ENCODE data around the gene ZNF396. TPM values are rescaled to one million over a fixed set of nuclear protein-coding genes. Genes with fewer than 3 reads are reported as not detected.

The ZNF396 gene
- total RNA-seq, 1 donor from 2014 or later: 1.4 TPM

DNA sequence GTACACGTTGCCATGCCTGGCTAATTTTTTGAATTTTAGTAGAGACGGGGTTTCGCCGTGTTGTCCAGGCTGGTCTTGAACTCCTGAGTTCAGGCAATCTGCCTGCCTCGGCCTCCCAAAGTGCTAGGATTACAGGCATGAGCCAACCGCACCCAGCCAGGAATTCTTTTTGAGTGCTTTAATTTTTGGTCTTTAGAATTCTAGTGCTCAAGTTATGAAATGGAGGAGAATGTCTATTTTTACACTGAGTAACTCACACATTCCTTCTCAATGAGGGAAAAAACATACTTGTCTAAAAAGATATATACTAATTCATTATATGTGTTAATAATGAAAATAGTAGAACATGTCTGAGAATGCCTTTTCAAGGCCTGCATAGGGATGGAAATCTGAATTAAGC is 8.5 kb downstream of the ZNF396 start:
- Mint-ChIP-seq H3K4me1 (ENCODE audit: low read depth, unreplicated experiment) (no peaks in the 10 kb centered on the region), H3K4me3 (ENCODE audit: unreplicated experiment) (no peak overlapping the region), H3K36me3 (ENCODE audit: low read depth, unreplicated experiment) (no peaks in the 10 kb centered on the region), H3K27me3 (ENCODE audit: low read depth, unreplicated experiment) (no peaks in the 10 kb centered on the region), H3K27ac (ENCODE audit: unreplicated experiment) (no peak overlapping the region), H3K9me3 (ENCODE audit: unreplicated experiment) (peaks cover 2% of the 10 kb centered on the region)
- no peak for TF ChIP-seq EZH2 (IDR thresholded peaks at IDR 0.05; ENCODE audit: insufficient read depth, low read length)
- TF ChIP-seq, protein P1, sequence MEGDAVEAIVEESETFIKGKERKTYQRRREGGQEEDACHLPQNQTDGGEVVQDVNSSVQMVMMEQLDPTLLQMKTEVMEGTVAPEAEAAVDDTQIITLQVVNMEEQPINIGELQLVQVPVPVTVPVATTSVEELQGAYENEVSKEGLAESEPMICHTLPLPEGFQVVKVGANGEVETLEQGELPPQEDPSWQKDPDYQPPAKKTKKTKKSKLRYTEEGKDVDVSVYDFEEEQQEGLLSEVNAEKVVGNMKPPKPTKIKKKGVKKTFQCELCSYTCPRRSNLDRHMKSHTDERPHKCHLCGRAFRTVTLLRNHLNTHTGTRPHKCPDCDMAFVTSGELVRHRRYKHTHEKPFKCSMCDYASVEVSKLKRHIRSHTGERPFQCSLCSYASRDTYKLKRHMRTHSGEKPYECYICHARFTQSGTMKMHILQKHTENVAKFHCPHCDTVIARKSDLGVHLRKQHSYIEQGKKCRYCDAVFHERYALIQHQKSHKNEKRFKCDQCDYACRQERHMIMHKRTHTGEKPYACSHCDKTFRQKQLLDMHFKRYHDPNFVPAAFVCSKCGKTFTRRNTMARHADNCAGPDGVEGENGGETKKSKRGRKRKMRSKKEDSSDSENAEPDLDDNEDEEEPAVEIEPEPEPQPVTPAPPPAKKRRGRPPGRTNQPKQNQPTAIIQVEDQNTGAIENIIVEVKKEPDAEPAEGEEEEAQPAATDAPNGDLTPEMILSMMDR (IDR thresholded peaks at IDR 0.05; ENCODE audit: insufficient read depth, low read depth, low read length): no peak
- Histone ChIP-seq H3K79me2 (ENCODE audit: insufficient read depth, low read length) (no peaks in the 10 kb centered on the region), H3K27me3 (ENCODE audit: insufficient read depth, low read length) (peaks cover 2% of the 10 kb centered on the region), H3K4me1 (ENCODE audit: insufficient read depth, low read length) (no peaks in the 10 kb centered on the region), H4K20me1 (ENCODE audit: insufficient read depth, low read length) (no peaks in the 10 kb centered on the region), H3K4me3 (ENCODE audit: insufficient read depth, low read depth, low read length) (no peak overlapping the region), H3K9ac (ENCODE audit: low read length) (no peak overlapping the region), H3K27ac (ENCODE audit: low read depth, low read length) (no peak overlapping the region), H3K4me2 (ENCODE audit: low read length) (no peak overlapping the region), H2AFZ (ENCODE audit: low read depth, low read length) (no peak overlapping the region), H3K36me3 (ENCODE audit: insufficient read depth, low read length) (no peaks in the 10 kb centered on the region), H3K9me3 (ENCODE audit: insufficient read depth, low read depth, low read length) (peaks cover 4% of the 10 kb centered on the region)
- FAIRE-seq (no peak), DNase-seq (ENCODE audit: low read depth) (no peak)

DNA sequence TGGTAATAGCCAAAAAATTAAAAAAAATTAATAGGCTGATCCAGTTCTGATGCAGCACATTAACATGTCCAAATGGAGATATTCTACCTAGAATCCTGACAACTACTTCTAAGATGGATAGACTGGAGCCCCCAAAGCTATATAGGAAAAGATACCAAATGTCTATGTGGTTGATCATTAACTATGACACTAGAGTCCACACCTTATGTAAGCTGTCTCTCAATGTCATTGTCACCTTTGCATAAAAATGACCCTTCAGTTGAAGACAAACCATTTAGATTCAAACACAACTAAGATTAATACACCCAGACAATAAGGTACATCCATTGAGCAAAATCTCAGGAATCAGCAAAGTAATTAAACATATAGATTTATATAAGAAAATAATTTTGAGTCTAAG is 14.6 kb downstream of the ZNF396 start:
- Histone ChIP-seq H3K4me3 (ENCODE audit: insufficient read depth, low read depth, low read length) (no peak overlapping the region), H2AFZ (ENCODE audit: low read depth, low read length) (no peak overlapping the region), H3K27me3 (ENCODE audit: insufficient read depth, low read length) (no peaks in the 10 kb centered on the region), H3K4me2 (ENCODE audit: low read length) (no peak overlapping the region), H3K9ac (ENCODE audit: low read length) (no peak overlapping the region), H3K36me3 (ENCODE audit: insufficient read depth, low read length) (no peaks in the 10 kb centered on the region), H3K4me1 (ENCODE audit: insufficient read depth, low read length) (no peaks in the 10 kb centered on the region), H3K27ac (ENCODE audit: low read depth, low read length) (no peak overlapping the region), H4K20me1 (ENCODE audit: insufficient read depth, low read length) (no peaks in the 10 kb centered on the region), H3K79me2 (ENCODE audit: insufficient read depth, low read length) (no peaks in the 10 kb centered on the region), H3K9me3 (ENCODE audit: insufficient read depth, low read depth, low read length) (peaks cover 4% of the 10 kb centered on the region)
- peaks cover 3% of the 10 kb centered on the region for H3K4me1 Mint-ChIP-seq (ENCODE audit: low read depth, unreplicated experiment)
- H3K27me3 Mint-ChIP-seq (ENCODE audit: low read depth, unreplicated experiment): no peaks in the 10 kb centered on the region
- no peak overlapping the region for H3K4me3 Mint-ChIP-seq (ENCODE audit: unreplicated experiment)
- H3K9me3 Mint-ChIP-seq (ENCODE audit: unreplicated experiment): peaks cover 2% of the 10 kb centered on the region
- TF ChIP-seq EZH2 (IDR thresholded peaks at IDR 0.05; ENCODE audit: insufficient read depth, low read length): no peak
- TF ChIP-seq, protein P1 (IDR thresholded peaks at IDR 0.05; ENCODE audit: insufficient read depth, low read depth, low read length): no peak
- H3K36me3 Mint-ChIP-seq (ENCODE audit: low read depth, unreplicated experiment): no peaks in the 10 kb centered on the region
- FAIRE-seq (no peak), DNase-seq (ENCODE audit: low read depth) (no peak)
- H3K27ac Mint-ChIP-seq (ENCODE audit: unreplicated experiment): no peak overlapping the region

DNA sequence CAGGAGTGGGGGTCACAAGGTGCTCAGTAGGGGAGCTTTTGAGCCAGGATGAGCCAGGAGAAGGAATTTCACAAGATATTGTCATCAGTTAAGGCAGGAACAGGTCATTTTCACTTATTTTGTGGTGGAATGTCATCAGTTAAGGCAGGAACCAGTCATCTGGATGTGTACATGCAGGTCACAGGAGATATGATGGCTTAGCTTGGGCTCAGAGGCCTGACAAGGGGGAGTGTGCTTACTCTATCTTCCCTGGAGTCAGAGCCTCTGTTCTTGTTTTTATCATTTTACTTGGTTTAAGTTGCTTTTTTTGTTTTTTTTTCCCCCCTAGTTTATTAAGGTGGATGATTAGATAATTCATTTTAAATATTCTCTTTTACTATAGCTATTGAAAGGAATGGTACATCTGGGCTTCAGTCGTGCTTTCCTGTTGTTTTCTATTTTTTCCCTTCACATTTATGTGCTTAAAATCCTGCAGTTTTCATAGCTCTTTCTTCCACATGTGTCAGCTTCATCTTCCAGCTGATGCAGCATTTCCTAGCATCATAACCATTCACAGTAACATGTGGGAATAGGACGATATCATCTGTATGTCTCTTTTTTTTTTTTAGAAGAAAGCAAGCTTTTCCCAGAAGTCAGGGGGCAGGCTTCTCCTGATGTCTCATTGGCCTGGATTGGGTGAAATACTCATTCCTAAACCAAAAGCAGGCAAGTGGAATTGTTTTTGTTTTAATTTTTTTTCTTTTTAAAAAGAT is 15.4 kb downstream of the ZNF396 start:
- Histone ChIP-seq H3K9ac (ENCODE audit: low read length) (no peak overlapping the region), H3K4me3 (ENCODE audit: insufficient read depth, low read depth, low read length) (no peak overlapping the region), H3K79me2 (ENCODE audit: insufficient read depth, low read length) (no peaks in the 10 kb centered on the region), H3K9me3 (ENCODE audit: insufficient read depth, low read depth, low read length) (peaks cover 4% of the 10 kb centered on the region), H4K20me1 (ENCODE audit: insufficient read depth, low read length) (no peaks in the 10 kb centered on the region), H3K36me3 (ENCODE audit: insufficient read depth, low read length) (no peaks in the 10 kb centered on the region), H3K4me1 (ENCODE audit: insufficient read depth, low read length) (no peaks in the 10 kb centered on the region), H3K27me3 (ENCODE audit: insufficient read depth, low read length) (no peaks in the 10 kb centered on the region), H3K27ac (ENCODE audit: low read depth, low read length) (no peak overlapping the region), H3K4me2 (ENCODE audit: low read length) (no peak overlapping the region), H2AFZ (ENCODE audit: low read depth, low read length) (no peak overlapping the region)
- FAIRE-seq (no peak), DNase-seq (ENCODE audit: low read depth) (no peak)
- Mint-ChIP-seq H3K27ac (ENCODE audit: unreplicated experiment) (no peak overlapping the region), H3K4me3 (ENCODE audit: unreplicated experiment) (no peak overlapping the region), H3K27me3 (ENCODE audit: low read depth, unreplicated experiment) (no peaks in the 10 kb centered on the region), H3K4me1 (ENCODE audit: low read depth, unreplicated experiment) (peaks cover 3% of the 10 kb centered on the region), H3K9me3 (ENCODE audit: unreplicated experiment) (peaks cover 2% of the 10 kb centered on the region), H3K36me3 (ENCODE audit: low read depth, unreplicated experiment) (no peaks in the 10 kb centered on the region)
- TF ChIP-seq, protein P1 (IDR thresholded peaks at IDR 0.05; ENCODE audit: insufficient read depth, low read depth, low read length): no peak
- TF ChIP-seq EZH2 (IDR thresholded peaks at IDR 0.05; ENCODE audit: insufficient read depth, low read length): no peak
